ENCODE data around the gene KCNAB2.

DNA sequence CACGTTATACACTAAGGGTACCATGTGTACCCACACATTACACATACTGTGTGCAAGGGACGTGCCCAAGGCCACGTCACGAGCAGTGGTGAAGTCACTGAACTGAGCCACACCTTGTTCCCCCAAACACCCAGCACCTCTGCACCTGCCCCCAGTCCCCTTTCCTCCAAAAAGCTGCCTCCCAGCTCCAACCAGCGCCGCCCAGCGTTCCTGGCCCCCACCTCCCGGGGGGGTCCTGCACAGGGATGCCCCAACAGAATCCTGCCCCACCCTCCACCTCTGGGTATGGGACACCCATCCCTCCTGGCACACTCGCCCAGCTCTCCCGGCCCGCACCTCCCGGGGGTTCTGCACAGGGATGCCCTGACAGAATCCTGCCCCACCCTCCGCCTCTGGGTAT, 80.3 kb downstream of the KCNAB2 start:
- TF ChIP-seq, protein P1, sequence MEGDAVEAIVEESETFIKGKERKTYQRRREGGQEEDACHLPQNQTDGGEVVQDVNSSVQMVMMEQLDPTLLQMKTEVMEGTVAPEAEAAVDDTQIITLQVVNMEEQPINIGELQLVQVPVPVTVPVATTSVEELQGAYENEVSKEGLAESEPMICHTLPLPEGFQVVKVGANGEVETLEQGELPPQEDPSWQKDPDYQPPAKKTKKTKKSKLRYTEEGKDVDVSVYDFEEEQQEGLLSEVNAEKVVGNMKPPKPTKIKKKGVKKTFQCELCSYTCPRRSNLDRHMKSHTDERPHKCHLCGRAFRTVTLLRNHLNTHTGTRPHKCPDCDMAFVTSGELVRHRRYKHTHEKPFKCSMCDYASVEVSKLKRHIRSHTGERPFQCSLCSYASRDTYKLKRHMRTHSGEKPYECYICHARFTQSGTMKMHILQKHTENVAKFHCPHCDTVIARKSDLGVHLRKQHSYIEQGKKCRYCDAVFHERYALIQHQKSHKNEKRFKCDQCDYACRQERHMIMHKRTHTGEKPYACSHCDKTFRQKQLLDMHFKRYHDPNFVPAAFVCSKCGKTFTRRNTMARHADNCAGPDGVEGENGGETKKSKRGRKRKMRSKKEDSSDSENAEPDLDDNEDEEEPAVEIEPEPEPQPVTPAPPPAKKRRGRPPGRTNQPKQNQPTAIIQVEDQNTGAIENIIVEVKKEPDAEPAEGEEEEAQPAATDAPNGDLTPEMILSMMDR (conservative IDR thresholded peaks at IDR 0.05; ENCODE audit: low read length) = no peak
- no peak for TF ChIP-seq EZH2phosphoT487 (IDR thresholded peaks at IDR 0.05; ENCODE audit: borderline replicate concordance)
